A549 (cell line): ENCODE results near the gene AUTS2. TPM values are rescaled to one million over a fixed set of nuclear protein-coding genes. Genes with fewer than 3 reads are reported as not detected.

Source experiments
- ATAC-seq, 2 experiments: fragments of 200-7000 bp in 1 of 2; fragments of >200 bp in 1 of 2; cut with Nextera tagmentation in 1 of 2; cut with Tn5 transposase in 1 of 2; 3 replicates each; pipeline versions ENCODE4 v1.8.0 to v1.9.1; 2018 to 2020; ENCODE audit warnings: mild to moderate bottlenecking in 1 of 2, moderate library complexity in 1 of 2
- CTCF ChIA-PET: fragments of 300-600 bp; sonication (Branson Sonifier 250); formaldehyde crosslinking; extraction: SDS; loops from one replicate; lab custom pipeline; 2021; ENCODE audit warnings: antibody characterized with exemption, inconsistent platforms; lab: Yijun Ruan, JAX
- POLR2A ChIA-PET: fragments of 350-600 bp; formaldehyde crosslinking; extraction: SDS; loops from one replicate; lab custom pipeline; 2021; ENCODE audit warnings: antibody characterized with exemption, inconsistent platforms; lab: Yijun Ruan, JAX
- DNase-seq, 2 experiments: peaks; one replicate each; pipeline versions ENCODE4 v3.0.0 to v3.0.0-alpha.2; 2011 to 2016; ENCODE audit warnings: low read depth in 1 of 2, low spot score in 1 of 2
- FAIRE-seq: peaks from 2 replicates; lab custom pipeline; 2011; peaks lifted over from hg19 to GRCh38; lab: Jason Lieb, UNC
- H3K27ac ChIP-seq, 2 experiments: fragments of >200 bp; sonication (Bioruptor Twin); formaldehyde crosslinking; 3 replicates each; pipeline ENCODE4 v1.5.1; 2016 to 2017
- H3K4me1 ChIP-seq: fragments of >200 bp; sonication (Bioruptor Twin); formaldehyde crosslinking; 3 replicates; pipeline ENCODE4 v1.6.1; 2016
- H3K4me2 ChIP-seq: fragments of >200 bp; sonication (Bioruptor Twin); formaldehyde crosslinking; 3 replicates; pipeline ENCODE4 v1.6.1; 2016
- H3K4me3 ChIP-seq: fragments of >200 bp; sonication (Bioruptor Twin); formaldehyde crosslinking; 3 replicates; pipeline ENCODE4 v1.5.1; 2016
- H3K9me3 ChIP-seq: fragments of >200 bp; sonication (Bioruptor Twin); formaldehyde crosslinking; 3 replicates; pipeline ENCODE4 v1.6.1; 2016
- BHLHE40 ChIP-seq: IDR thresholded peaks from 2 replicates; pipeline ENCODE4 v1.6.1; 2012; ENCODE audit warnings: low read depth, low read length, inconsistent platforms
- CBX8 ChIP-seq: fragments of 200-600 bp; sonication (generic); IDR thresholded peaks from 2 replicates; pipeline ENCODE4 v1.6.1; 2016
- CEBPB ChIP-seq, 2 experiments: fragments of >200 bp in 1 of 2; sonication (Bioruptor Twin) in 1 of 2; formaldehyde crosslinking in 1 of 2; IDR thresholded peaks; 2 replicates each; pipeline ENCODE4 v1.6.1; 2012 to 2016
- CHD2 ChIP-seq: fragments of 150-350 bp; IDR thresholded peaks from 2 replicates; pipeline ENCODE4 v1.6.1; 2014; ENCODE audit warnings: low read length; ENCODE audit not compliant: partially characterized antibody
- CHD4 ChIP-seq: fragments of 200-600 bp; sonication (generic); IDR thresholded peaks from 2 replicates; pipeline ENCODE4 v1.6.1; 2016; ENCODE audit warnings: antibody characterized with exemption, mild to moderate bottlenecking, borderline replicate concordance
- EHF ChIP-seq: fragments of 250-450 bp; sonication (Bioruptor Pico); IDR thresholded peaks from 2 replicates; pipeline ENCODE4 v1.5.0; 2020; ENCODE audit warnings: mild to moderate bottlenecking
- EHMT2 ChIP-seq: fragments of 200-600 bp; sonication (generic); IDR thresholded peaks from 2 replicates; pipeline ENCODE4 v1.6.1; 2016; ENCODE audit warnings: antibody characterized with exemption, low read depth, mild to moderate bottlenecking, moderate library complexity
- EP300 ChIP-seq, 2 experiments: fragments of >200 bp; sonication (Bioruptor Twin); formaldehyde crosslinking; IDR thresholded peaks; 2 replicates in 1 of 2; 3 replicates in 1 of 2; pipeline ENCODE4 v1.6.1; 2016 to 2017
- FOSL2 ChIP-seq, 2 experiments: fragments of 450-650 bp in 1 of 2; fragments of >200 bp in 1 of 2; sonication (Bioruptor Twin) in 1 of 2; formaldehyde crosslinking; IDR thresholded peaks; 2 replicates each; pipeline versions ENCODE4 v1.5.0 to v1.6.1; 2016 to 2020; ENCODE audit warnings: mild to moderate bottlenecking in 1 of 2, moderate library complexity in 1 of 2
- HOXB5 ChIP-seq: fragments of 250-450 bp; sonication (Bioruptor Pico); IDR thresholded peaks from 2 replicates; pipeline ENCODE4 v1.5.0; 2020; ENCODE audit warnings: mild to moderate bottlenecking, moderate library complexity
- JUN ChIP-seq, 2 experiments: fragments of >200 bp; sonication (Bioruptor Twin); formaldehyde crosslinking; IDR thresholded peaks; 2 replicates in 1 of 2; 3 replicates in 1 of 2; pipeline ENCODE4 v1.6.1; 2016 to 2017
- JUNB ChIP-seq: fragments of >200 bp; sonication (Bioruptor Twin); formaldehyde crosslinking; IDR thresholded peaks from 2 replicates; pipeline ENCODE4 v1.6.1; 2016
- KDM1A ChIP-seq: fragments of 200-600 bp; sonication (generic); IDR thresholded peaks from 2 replicates; pipeline ENCODE4 v1.6.1; 2016; ENCODE audit warnings: low read depth, mild to moderate bottlenecking
- MAFK ChIP-seq: fragments of 450-650 bp; IDR thresholded peaks from 2 replicates; pipeline ENCODE4 v1.6.1; 2014; ENCODE audit not compliant: partially characterized antibody
- MAZ ChIP-seq: fragments of 150-350 bp; IDR thresholded peaks from 2 replicates; pipeline ENCODE4 v1.6.1; 2014; ENCODE audit warnings: antibody characterized with exemption, low read depth, low read length, borderline replicate concordance
- NPAS2 ChIP-seq: fragments of 250-450 bp; sonication (Bioruptor Pico); IDR thresholded peaks from 2 replicates; pipeline ENCODE4 v1.8.0; 2022; ENCODE audit warnings: mild to moderate bottlenecking, moderate library complexity, borderline replicate concordance
- NR3C1 ChIP-seq: fragments of >200 bp; sonication (Bioruptor Twin); formaldehyde crosslinking; IDR thresholded peaks from 3 replicates; pipeline ENCODE4 v1.6.1; 2017
- PHF8 ChIP-seq: fragments of 200-600 bp; sonication (generic); IDR thresholded peaks from 2 replicates; pipeline ENCODE4 v1.6.1; 2016; ENCODE audit warnings: low read depth, mild to moderate bottlenecking, antibody characterized with exemption, moderate library complexity, borderline replicate concordance
- POLR2AphosphoS2 ChIP-seq: conservative IDR thresholded peaks from 2 replicates; pipeline ENCODE4 v1.6.1; 2012; ENCODE audit warnings: low read length, improper control_type of control experiment, inconsistent platforms
- RCOR1 ChIP-seq: fragments of 150-350 bp; IDR thresholded peaks from 2 replicates; pipeline ENCODE4 v1.6.1; 2014; ENCODE audit warnings: antibody characterized with exemption, low read length, low read depth
- RFX5 ChIP-seq: fragments of 450-650 bp; IDR thresholded peaks from 2 replicates; pipeline ENCODE4 v1.7.1; 2014; ENCODE audit warnings: antibody characterized with exemption, mild to moderate bottlenecking, moderate library complexity
- RNF2 ChIP-seq: fragments of 200-600 bp; sonication (generic); IDR thresholded peaks from 2 replicates; pipeline ENCODE4 v1.6.1; 2016; ENCODE audit warnings: low read depth, mild to moderate bottlenecking, antibody characterized with exemption, moderate library complexity, borderline replicate concordance
- SREBF2 ChIP-seq: fragments of 450-650 bp; IDR thresholded peaks from 2 replicates; pipeline ENCODE4 v1.6.1; 2014; ENCODE audit warnings: mild to moderate bottlenecking, moderate library complexity
- ZSCAN20 ChIP-seq: fragments of 250-450 bp; sonication (Bioruptor Pico); IDR thresholded peaks from 2 replicates; pipeline ENCODE4 v1.8.0; 2022; ENCODE audit warnings: mild to moderate bottlenecking, moderate library complexity
- WGBS: methylation state at CpG from one replicate; pipeline ENCODE4 v1.1.6; 2017; ENCODE audit errors: missing lambda C conversion rate; 5-methylcytosine and 5-hydroxymethylcytosine counted together
- polyA plus RNA-seq, 4 experiments: library from polyadenylated mRNA; depleted of rRNA in 3 of 4; stranded (reverse); fragments of >200 nt; fragmentation: RNase III in 1 of 4; extraction: RNeasy Plus Mini Kit Qiagen cat#74134 plus additional on column Dnase treatment in 1 of 4; gene quantifications; 2 replicates in 3 of 4; 3 replicates in 1 of 4; pipeline ENCODE4 v1.2.3, GENCODE V29; 2011 to 2017
- TF ChIP-seq, protein P1 (sequence below): fragments of >200 bp; sonication (Bioruptor Twin); formaldehyde crosslinking; IDR thresholded peaks from 3 replicates; pipeline ENCODE4 v1.5.1; 2016
- TF ChIP-seq, protein P2 (sequence below): IDR thresholded peaks from 2 replicates; pipeline ENCODE4 v1.6.1; 2012
- TF ChIP-seq, protein P3 (sequence below): fragments of 150-350 bp; IDR thresholded peaks from 2 replicates; pipeline ENCODE4 v1.6.1; 2014; ENCODE audit warnings: low read depth, mild to moderate bottlenecking, low read length

The AUTS2 gene
- polyA plus RNA-seq, 2 of the 4 experiments (the other 2 are of a cell fraction) = 1.6 to 3.6 TPM

DNA sequence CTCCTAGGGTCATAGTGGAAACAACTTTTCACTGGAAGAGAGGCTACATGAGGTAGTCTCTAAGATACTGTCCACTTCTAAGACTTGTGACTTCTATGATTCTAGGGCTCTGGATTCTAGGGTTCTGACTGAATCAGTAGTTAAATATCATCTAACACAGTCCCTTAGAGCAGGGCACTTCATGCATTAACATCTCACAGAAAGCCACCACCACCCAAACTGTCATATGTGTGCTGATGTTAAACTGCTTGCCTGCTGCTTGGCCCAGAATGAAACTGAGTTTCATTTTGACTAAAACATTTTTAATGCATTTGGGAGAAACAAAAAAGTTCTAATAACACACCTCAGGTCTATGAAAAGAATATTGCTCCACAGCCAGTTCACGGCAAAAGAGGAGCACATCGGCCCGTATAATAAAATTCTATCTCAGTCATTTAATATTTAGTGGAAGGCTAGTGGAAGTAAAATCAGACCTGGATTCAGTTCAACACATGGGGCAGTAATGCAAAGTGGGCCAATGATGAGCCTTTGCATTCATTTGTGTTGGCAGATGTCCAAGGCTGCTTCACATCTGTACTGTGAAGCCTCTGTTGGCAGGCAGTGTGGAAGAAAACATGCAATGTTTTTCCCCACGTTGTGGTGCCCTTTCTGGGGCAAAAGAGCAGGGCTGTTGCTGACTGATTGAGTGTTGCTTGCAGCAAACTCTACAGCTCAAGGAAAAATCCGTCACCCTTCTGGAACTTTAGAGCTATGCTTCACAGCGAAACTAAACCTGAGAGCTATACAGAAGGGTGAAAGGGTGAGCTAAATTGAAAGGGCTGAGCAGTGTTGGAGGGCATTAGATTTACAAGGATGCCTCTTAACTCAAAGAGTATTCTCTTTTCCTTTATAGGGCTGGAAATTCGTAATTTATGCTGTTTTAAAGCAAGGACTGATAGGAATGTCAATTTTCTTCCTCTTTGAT, 33.5 kb upstream of the AUTS2 start:
- TF ChIP-seq HOXB5 (CRISPR knock-in tag) (no peak), PHF8 (no peak), RCOR1 (no peak), NPAS2 (CRISPR knock-in tag) (no peak), CHD4 (no peak), CBX8 (no peak), CEBPB (IDR thresholded peaks at IDR 0.05) (no peak), EP300 (IDR thresholded peaks at IDR 0.05) (no peak), BHLHE40 (no peak)
- TF ChIP-seq, protein P1, sequence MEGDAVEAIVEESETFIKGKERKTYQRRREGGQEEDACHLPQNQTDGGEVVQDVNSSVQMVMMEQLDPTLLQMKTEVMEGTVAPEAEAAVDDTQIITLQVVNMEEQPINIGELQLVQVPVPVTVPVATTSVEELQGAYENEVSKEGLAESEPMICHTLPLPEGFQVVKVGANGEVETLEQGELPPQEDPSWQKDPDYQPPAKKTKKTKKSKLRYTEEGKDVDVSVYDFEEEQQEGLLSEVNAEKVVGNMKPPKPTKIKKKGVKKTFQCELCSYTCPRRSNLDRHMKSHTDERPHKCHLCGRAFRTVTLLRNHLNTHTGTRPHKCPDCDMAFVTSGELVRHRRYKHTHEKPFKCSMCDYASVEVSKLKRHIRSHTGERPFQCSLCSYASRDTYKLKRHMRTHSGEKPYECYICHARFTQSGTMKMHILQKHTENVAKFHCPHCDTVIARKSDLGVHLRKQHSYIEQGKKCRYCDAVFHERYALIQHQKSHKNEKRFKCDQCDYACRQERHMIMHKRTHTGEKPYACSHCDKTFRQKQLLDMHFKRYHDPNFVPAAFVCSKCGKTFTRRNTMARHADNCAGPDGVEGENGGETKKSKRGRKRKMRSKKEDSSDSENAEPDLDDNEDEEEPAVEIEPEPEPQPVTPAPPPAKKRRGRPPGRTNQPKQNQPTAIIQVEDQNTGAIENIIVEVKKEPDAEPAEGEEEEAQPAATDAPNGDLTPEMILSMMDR = no peak
- FAIRE-seq (no peak), DNase-seq (no peak), ATAC-seq (0 out of 6 replicates have a peak, but pooled peaks of 1 of the 2 experiments have one; percentile 42)
- H3K4me2 ChIP-seq = 0 out of 3 replicates have a peak overlapping the region, but pooled peaks have one; percentile 11
- CTCF ChIA-PET = no interaction called here
- POLR2A ChIA-PET = no interaction called here
- WGBS = 58% methylated on average over 7 of the region's 7 CpGs
- no peak overlapping the region for H3K27ac ChIP-seq
- peaks cover 17% of the 10 kb centered on the region for H3K4me1 ChIP-seq
- H3K9me3 ChIP-seq = no peaks in the 10 kb centered on the region
- H3K4me3 ChIP-seq = no peak overlapping the region

DNA sequence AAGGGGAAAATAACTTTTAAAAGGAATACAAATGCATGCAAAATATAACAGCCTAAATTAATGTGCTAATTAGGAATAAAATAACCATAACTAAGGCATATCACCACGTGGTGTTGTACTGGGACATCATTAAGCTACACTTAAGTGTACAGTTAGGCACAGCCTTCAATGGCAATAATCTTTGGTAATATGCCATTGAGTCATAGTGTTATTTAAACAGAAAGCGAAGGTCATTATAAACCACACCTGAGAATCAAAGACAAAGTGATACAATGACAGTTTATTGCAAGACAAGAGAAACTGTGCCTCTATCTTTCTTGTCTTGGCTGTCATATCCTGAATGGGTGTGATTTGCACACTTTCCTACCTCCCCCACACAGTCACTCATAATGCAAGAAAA, 30.5 kb upstream of the AUTS2 start:
- no peak overlapping the region for H3K4me3 ChIP-seq
- no peak for DNase-seq
- H3K4me2 ChIP-seq = peak overlapping the region; percentile 43
- H3K9me3 ChIP-seq = no peaks in the 10 kb centered on the region
- FAIRE-seq = no peak
- H3K4me1 ChIP-seq = peaks cover 15% of the 10 kb centered on the region
- WGBS = 14% methylated on average over 2 of the region's 2 CpGs
- POLR2A ChIA-PET = no interaction called here
- no peak for TF ChIP-seq MAZ
- TF ChIP-seq SREBF2 = no peak
- TF ChIP-seq, protein P2, sequence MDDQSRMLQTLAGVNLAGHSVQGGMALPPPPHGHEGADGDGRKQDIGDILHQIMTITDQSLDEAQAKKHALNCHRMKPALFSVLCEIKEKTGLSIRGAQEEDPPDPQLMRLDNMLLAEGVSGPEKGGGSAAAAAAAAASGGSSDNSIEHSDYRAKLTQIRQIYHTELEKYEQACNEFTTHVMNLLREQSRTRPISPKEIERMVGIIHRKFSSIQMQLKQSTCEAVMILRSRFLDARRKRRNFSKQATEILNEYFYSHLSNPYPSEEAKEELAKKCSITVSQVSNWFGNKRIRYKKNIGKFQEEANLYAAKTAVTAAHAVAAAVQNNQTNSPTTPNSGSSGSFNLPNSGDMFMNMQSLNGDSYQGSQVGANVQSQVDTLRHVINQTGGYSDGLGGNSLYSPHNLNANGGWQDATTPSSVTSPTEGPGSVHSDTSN = no peak
- CTCF ChIA-PET = no interaction called here
- no peak overlapping the region for H3K27ac ChIP-seq
- ATAC-seq = no peak

DNA sequence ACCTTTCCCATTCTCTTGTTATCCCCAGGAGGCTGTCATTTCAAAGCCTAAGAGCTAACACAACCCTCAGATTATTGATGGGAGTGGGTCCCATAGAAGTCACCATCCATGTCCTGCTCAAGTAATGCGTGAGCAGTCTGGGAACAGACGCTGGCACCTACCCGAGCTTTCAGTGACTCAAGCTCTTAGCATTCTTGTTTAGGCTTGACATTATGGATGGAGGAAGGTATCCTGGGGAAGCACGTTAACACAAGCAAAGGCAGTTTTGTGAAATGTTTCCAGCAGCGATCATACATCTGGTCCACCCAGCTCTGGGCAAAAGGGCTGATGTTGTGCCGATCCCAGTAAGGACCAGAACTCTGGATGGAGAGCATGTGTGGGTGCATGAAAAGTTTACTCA, 30.0 kb upstream of the AUTS2 start:
- peak; percentile 24 to 39; a peak in 2 of 6 replicates for ATAC-seq
- no peak for FAIRE-seq
- Histone ChIP-seq H3K4me3 (no peak overlapping the region), H3K27ac (no peak overlapping the region), H3K9me3 (no peaks in the 10 kb centered on the region), H3K4me1 (peaks cover 15% of the 10 kb centered on the region), H3K4me2 (peak overlapping the region; percentile 43)
- ChIA-PET POLR2A (no interaction called here), CTCF (no interaction called here)
- TF ChIP-seq FOSL2 (IDR thresholded peaks at IDR 0.05) = no peak
- TF ChIP-seq FOSL2 (CRISPR knock-in tag; IDR thresholded peaks at IDR 0.05) = no peak
- TF ChIP-seq POLR2AphosphoS2 = no peak
- no peak for TF ChIP-seq ZSCAN20
- TF ChIP-seq SREBF2 = no peak
- TF ChIP-seq EHMT2 = no peak
- no peak for TF ChIP-seq RFX5
- TF ChIP-seq PHF8 = no peak
- TF ChIP-seq CHD4 = no peak
- no peak for TF ChIP-seq EHF (CRISPR knock-in tag)
- TF ChIP-seq, protein P3, sequence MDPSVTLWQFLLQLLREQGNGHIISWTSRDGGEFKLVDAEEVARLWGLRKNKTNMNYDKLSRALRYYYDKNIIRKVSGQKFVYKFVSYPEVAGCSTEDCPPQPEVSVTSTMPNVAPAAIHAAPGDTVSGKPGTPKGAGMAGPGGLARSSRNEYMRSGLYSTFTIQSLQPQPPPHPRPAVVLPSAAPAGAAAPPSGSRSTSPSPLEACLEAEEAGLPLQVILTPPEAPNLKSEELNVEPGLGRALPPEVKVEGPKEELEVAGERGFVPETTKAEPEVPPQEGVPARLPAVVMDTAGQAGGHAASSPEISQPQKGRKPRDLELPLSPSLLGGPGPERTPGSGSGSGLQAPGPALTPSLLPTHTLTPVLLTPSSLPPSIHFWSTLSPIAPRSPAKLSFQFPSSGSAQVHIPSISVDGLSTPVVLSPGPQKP = no peak
- TF ChIP-seq JUNB = no peak
- TF ChIP-seq HOXB5 (CRISPR knock-in tag) = no peak
- no peak for TF ChIP-seq RNF2
- TF ChIP-seq JUN (IDR thresholded peaks at IDR 0.05) = no peak
- no peak for TF ChIP-seq KDM1A
- no peak for TF ChIP-seq NR3C1
- no peak for TF ChIP-seq MAFK
- TF ChIP-seq CHD2 = no peak
- WGBS = 15% methylated on average over 6 of the region's 6 CpGs
- no peak for DNase-seq
